Ovary (tissue), 3 donors: Measurements from ENCODE around the gene ARHGAP29.

Experiments used
- EP300 ChIP-seq: sonication (generic); formaldehyde crosslinking; IDR thresholded peaks from one replicate; pipeline ENCODE4 v1.6.1; 2017; ENCODE audit warnings: antibody characterized with exemption
- POLR2A ChIP-seq: fragments of 450-650 bp; IDR thresholded peaks from one replicate; pipeline ENCODE4 v1.6.1; 2017; ENCODE audit warnings: antibody characterized with exemption, mild to moderate bottlenecking, moderate library complexity
- TF ChIP-seq, protein P1 (sequence below), 3 donors: fragments of 450-650 bp in 2 of 3; fragments of 200-600 bp in 1 of 3; IDR thresholded peaks; one replicate each; pipeline versions ENCODE4 v1.5.1 to v1.8.0; 2016 to 2022; ENCODE audit warnings: antibody characterized with exemption in 3 of 3, mild to moderate bottlenecking in 1 of 3
- donor health status: DM: no; HTN: no; CAD: no.

DNA sequence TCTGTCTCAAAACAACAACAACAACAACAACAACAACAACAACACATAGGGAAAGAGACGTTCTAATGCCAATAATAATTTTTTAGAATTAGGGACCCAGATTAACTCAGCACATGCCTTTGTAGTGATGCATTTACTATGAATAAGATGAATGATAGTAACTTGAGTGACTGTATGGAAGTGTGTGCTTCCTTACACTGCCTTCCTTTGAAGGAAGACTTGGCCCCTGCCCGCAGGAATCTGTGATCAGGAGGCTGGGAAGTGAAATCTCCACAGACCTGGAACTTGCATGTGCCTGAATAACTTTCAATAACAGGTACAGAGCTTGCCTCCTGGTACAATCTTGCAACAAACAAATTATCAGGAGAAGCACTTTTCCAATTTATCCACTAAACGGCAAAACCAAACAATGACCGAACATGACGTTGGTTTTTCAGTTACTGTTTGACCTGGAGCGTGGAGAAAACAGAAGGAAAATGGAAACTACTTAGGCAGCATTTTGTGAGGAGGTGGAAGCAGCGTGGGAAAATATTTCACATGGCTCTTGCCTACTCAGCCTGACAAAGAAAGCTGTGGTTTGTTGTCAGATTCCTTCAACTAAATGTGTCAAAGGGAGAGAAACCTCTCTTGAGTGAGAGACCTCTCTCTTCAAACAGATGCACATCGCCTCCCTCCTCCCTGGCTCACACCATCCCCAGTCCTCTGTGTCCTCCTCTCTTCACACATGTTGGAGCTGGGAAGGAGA lies 106.4 kb downstream of the ARHGAP29 start:
- TF ChIP-seq, protein P1, sequence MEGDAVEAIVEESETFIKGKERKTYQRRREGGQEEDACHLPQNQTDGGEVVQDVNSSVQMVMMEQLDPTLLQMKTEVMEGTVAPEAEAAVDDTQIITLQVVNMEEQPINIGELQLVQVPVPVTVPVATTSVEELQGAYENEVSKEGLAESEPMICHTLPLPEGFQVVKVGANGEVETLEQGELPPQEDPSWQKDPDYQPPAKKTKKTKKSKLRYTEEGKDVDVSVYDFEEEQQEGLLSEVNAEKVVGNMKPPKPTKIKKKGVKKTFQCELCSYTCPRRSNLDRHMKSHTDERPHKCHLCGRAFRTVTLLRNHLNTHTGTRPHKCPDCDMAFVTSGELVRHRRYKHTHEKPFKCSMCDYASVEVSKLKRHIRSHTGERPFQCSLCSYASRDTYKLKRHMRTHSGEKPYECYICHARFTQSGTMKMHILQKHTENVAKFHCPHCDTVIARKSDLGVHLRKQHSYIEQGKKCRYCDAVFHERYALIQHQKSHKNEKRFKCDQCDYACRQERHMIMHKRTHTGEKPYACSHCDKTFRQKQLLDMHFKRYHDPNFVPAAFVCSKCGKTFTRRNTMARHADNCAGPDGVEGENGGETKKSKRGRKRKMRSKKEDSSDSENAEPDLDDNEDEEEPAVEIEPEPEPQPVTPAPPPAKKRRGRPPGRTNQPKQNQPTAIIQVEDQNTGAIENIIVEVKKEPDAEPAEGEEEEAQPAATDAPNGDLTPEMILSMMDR (IDR thresholded peaks at IDR 0.05) = no peak
- TF ChIP-seq POLR2A = no peak
- no peak for TF ChIP-seq EP300
